GM12878 (cell line): ENCODE data around the gene AANAT. TPM values are rescaled to one million over a fixed set of nuclear protein-coding genes. Genes with fewer than 3 reads are reported as not detected.

Experiments used
- ATAC-seq: fragments of 200-7000 bp; cut with Tn5 transposase; 3 replicates; pipeline ENCODE4 v1.9.1; 2020; ENCODE audit warnings: mild to moderate bottlenecking, moderate library complexity
- BruUV-seq: library from RNA; stranded (reverse); fragments of 400-500 nt; replicated peaks from 2 replicates; lab custom pipeline; 2021; lab: Mats Ljungman, UMichigan
- CTCF ChIA-PET: fragments of 300-600 bp; sonication (Branson Sonifier 250); formaldehyde crosslinking; extraction: SDS; loops from one replicate; lab custom pipeline; 2021; ENCODE audit warnings: inconsistent platforms; lab: Yijun Ruan, JAX
- POLR2A ChIA-PET: fragments of 350-600 bp; formaldehyde crosslinking; extraction: SDS; loops from one replicate; lab custom pipeline; 2021; ENCODE audit warnings: inconsistent platforms; lab: Charles Lee
- RAD21 ChIA-PET: fragments of 300-600 bp; sonication (Branson Sonifier 250); formaldehyde crosslinking; loops from one replicate; lab custom pipeline; 2023; ENCODE audit warnings: antibody characterized with exemption; ENCODE audit not compliant: unreplicated experiment; lab: Charles Lee
- SMC1A ChIA-PET: fragments of 300-600 bp; sonication (Branson Sonifier 250); formaldehyde crosslinking; loops from one replicate; lab custom pipeline; 2023; ENCODE audit not compliant: unreplicated experiment, uncharacterized antibody; lab: Charles Lee
- DNase-seq: peaks from one replicate; pipeline ENCODE4 v3.0.0-alpha.2; 2011; ENCODE audit warnings: low read depth, low spot score
- FAIRE-seq: peaks from 3 replicates; lab custom pipeline; 2011; peaks lifted over from hg19 to GRCh38; lab: Jason Lieb, UNC
- H2AFZ ChIP-seq: 2 replicates; pipeline ENCODE4 v1.6.0; 2011; ENCODE audit warnings: low read depth, low read length, control low read depth; ENCODE audit not compliant: control insufficient read depth
- H3K27ac ChIP-seq: 2 replicates; pipeline ENCODE4 v1.5.1; 2011; ENCODE audit warnings: control low read depth; ENCODE audit not compliant: control insufficient read depth, insufficient read depth
- H3K27me3 ChIP-seq, 2 experiments: replicated peaks in 1 of 2; 2 replicates each; pipeline versions ENCODE4 v1.6.0 to v1.6.1; 2011; ENCODE audit warnings: low read length in 1 of 2; ENCODE audit not compliant: control insufficient read depth in 2 of 2, insufficient read depth in 2 of 2
- H3K36me3 ChIP-seq, 2 experiments: 2 replicates each; pipeline ENCODE4 v1.5.1; 2011; ENCODE audit warnings: low read length in 1 of 2; ENCODE audit not compliant: control insufficient read depth in 2 of 2, insufficient read depth in 2 of 2
- H3K4me1 ChIP-seq: 2 replicates; pipeline ENCODE4 v1.6.1; 2011; ENCODE audit warnings: mild to moderate bottlenecking, low read length, moderate library complexity, mixed read lengths; ENCODE audit not compliant: control insufficient read depth, insufficient read depth
- H3K4me2 ChIP-seq: 2 replicates; pipeline ENCODE4 v1.6.0; 2011; ENCODE audit warnings: control low read depth; ENCODE audit not compliant: control insufficient read depth, insufficient read depth
- H3K4me3 ChIP-seq: fragments of 200-600 bp; sonication (generic); 2 replicates; pipeline ENCODE4 v1.5.1; 2016
- H3K79me2 ChIP-seq: 2 replicates; pipeline ENCODE4 v1.6.0; 2011; ENCODE audit warnings: low read length; ENCODE audit not compliant: control insufficient read depth, insufficient read depth
- H3K9ac ChIP-seq: 2 replicates; pipeline ENCODE4 v1.8.0; 2011; ENCODE audit warnings: low read length, control low read depth, mixed read lengths; ENCODE audit not compliant: control insufficient read depth, insufficient read depth
- H3K9me3 ChIP-seq: replicated peaks from 3 replicates; pipeline ENCODE4 v1.5.1; 2011; ENCODE audit warnings: mild to moderate bottlenecking, low read length; ENCODE audit not compliant: control insufficient read depth, insufficient read depth
- H4K20me1 ChIP-seq: 2 replicates; pipeline ENCODE4 v1.6.0; 2011; ENCODE audit not compliant: control insufficient read depth, insufficient read depth
- FOS ChIP-seq: IDR thresholded peaks from 3 replicates; pipeline ENCODE4 v1.6.1; 2011; ENCODE audit warnings: borderline replicate concordance; ENCODE audit not compliant: insufficient read length; ENCODE audit errors: extremely low read depth
- FOXK2 ChIP-seq: fragments of 450-650 bp; IDR thresholded peaks from 2 replicates; pipeline ENCODE4 v1.6.1; 2017; ENCODE audit warnings: mild to moderate bottlenecking, moderate library complexity
- JUNB ChIP-seq: IDR thresholded peaks from 2 replicates; pipeline ENCODE4 v1.6.1; 2016; ENCODE audit warnings: antibody characterized with exemption, mild to moderate bottlenecking
- MYB ChIP-seq: fragments of 150-350 bp; IDR thresholded peaks from 2 replicates; pipeline ENCODE4 v1.6.1; 2014; ENCODE audit warnings: mild to moderate bottlenecking, low read depth, low read length, borderline replicate concordance
- RELA ChIP-seq: fragments of 450-650 bp; IDR thresholded peaks from 2 replicates; pipeline ENCODE4 v1.8.0; 2014; ENCODE audit warnings: borderline replicate concordance; ENCODE audit not compliant: partially characterized antibody
- WGBS: methylation state at CpG from one replicate; pipeline ENCODE4 v1.1.6; 2016; ENCODE audit warnings: low lambda C conversion rate; ENCODE audit not compliant: insufficient replicate concordance, insufficient coverage; ENCODE audit errors: missing lambda C conversion rate; 5-methylcytosine and 5-hydroxymethylcytosine counted together
- in situ Hi-C: fragments of 300-500 bp; cut with MboI; formaldehyde crosslinking; loops from 9 replicates; pipeline ENCODE4 v1.14.3; 2018; ENCODE audit warnings: mixed read lengths
- intact Hi-C: fragments of 100-400 bp; cut with micrococcal nuclease; formaldehyde crosslinking; loops from one replicate; pipeline ENCODE4 v1.14.2; 2022; ENCODE audit not compliant: unreplicated experiment
- polyA plus RNA-seq, 11 experiments: library from polyadenylated mRNA; depleted of rRNA in 4 of 11; unstranded in 6 of 11; stranded (reverse) in 5 of 11; fragments of >200 nt; fragmentation: Nextera tagmentation in 4 of 11; fragmentation: Illumina TruSeq in 1 of 11; extraction: Ambion mirVana in 4 of 11; extraction: Trizol in 1 of 11; gene quantifications; 1 replicate in 1 of 11; 2 replicates in 10 of 11; pipeline versions ENCODE4 v1.2.1 to v1.2.3, GENCODE V29; 2011 to 2016; ENCODE audit warnings: inconsistent platforms in 2 of 11, missing spikeins in 2 of 11, low read depth in 1 of 11
- total RNA-seq, 4 experiments: library from RNA; depleted of rRNA in 3 of 4; stranded (reverse); fragments of >200 nt in 3 of 4; fragmentation: Illumina TruSeq in 1 of 4; extraction: Trizol in 1 of 4; gene quantifications; 2 replicates each; pipeline versions ENCODE4 v1.2.1 to v1.2.3, GENCODE V29; 2013 to 2021

AANAT gene
- total and polyA plus RNA-seq, 10 of the 15 experiments (the other 5 are each of a cell fraction or from before 2014, with no cell fraction given): 0.23 TPM; not detected in 9

DNA sequence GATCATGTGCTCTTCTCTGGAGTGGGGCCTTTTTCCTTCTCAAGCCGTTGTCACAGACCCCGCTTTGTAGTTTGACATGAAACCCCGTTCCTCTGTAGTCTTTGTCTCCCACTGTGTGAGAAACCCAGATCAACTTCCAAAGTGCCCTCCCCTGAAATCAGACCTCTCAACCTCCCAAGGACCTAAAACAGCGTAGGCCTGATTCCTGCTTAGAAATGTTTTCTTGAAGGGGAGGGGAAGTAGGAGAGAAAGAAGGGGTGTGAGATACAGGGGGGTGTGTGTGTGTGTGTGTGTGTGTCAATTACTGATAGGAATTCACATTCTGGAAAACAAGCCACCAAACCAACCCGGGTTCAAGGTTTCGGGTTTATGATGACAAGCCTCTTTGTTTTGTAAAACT lies 15.9 kb upstream of the AANAT start (continued):
- TF ChIP-seq MYB (no peak), FOS (no peak), FOXK2 (no peak)

DNA sequence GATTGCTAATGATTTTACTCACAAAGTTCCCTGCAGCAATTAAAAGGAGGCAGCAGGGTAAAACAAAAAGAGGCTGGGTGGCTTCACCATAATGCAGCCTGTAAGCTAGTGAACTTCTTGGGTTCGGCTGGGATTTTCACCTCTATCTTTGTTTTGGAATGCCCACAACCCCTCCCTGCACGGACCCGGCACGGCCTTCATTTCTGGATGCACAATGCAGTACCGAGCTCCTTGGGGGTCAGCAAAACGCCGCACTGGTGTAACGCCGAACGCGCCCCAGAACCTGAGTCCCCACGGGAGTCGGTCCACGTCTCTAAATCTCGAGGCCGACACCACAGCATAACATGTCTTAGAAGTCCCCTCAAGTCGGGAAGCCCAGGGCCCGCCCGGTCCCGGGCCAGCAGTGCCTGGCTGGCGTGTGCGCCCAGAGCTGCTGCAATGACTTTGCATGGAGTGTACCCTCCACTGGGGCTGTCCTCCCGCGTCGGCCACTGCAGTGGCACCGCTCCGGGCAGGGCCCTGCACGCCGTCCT lies 15.2 kb upstream of the AANAT start:
- in situ Hi-C loops: no loop called here
- H3K9ac ChIP-seq: peak overlapping the region; percentile 63; the same call in 1 of the 2 replicates
- no peaks in the 10 kb centered on the region for H3K9me3 ChIP-seq
- no peaks in the 10 kb centered on the region for H3K36me3 ChIP-seq
- POLR2A ChIA-PET: interaction anchor here (0.7 to 2.2 kb wide), 3 partner anchors 47 to 50 kb away, joined by 3 to 7 read pairs (median 3); no protein-coding TSS in a partner anchor
- WGBS: under 1% methylated on average over 25 of the region's 29 CpGs
- FAIRE-seq: no peak
- no TSS peak for BruUV-seq
- SMC1A ChIA-PET: interaction anchor here (0.8 to 2.5 kb wide), 5 partner anchors 9 to 55 kb away, joined by 3 to 7 read pairs (median 3); no protein-coding TSS in a partner anchor
- H3K4me3 ChIP-seq: peak overlapping the region; percentile 88
- H3K4me1 ChIP-seq: peaks cover 9% of the 10 kb centered on the region
- intact Hi-C loops: no loop called here
- peak overlapping the region; percentile 93 for H3K4me2 ChIP-seq
- no peak overlapping the region for H2AFZ ChIP-seq
- peak overlapping the region; percentile 33; the same call in 1 of the 2 replicates for H3K27ac ChIP-seq
- RAD21 ChIA-PET: interaction anchor here (0.8 kb wide), 1 partner anchor 55 kb away, joined by 3 read pairs; no protein-coding TSS in a partner anchor
- TF ChIP-seq JUNB: 0 out of 2 replicates have a peak, but pooled peaks have one; percentile 49
- no peak for TF ChIP-seq RELA
- no peak for DNase-seq
- no peaks in the 10 kb centered on the region for H3K27me3 ChIP-seq
- peak; percentile 66 for ATAC-seq
- 0 out of 2 replicates have a peak, but pooled peaks cover 2% of the 10 kb centered on the region for H4K20me1 ChIP-seq
- peaks cover 54% of the 10 kb centered on the region for H3K79me2 ChIP-seq
- CTCF ChIA-PET: interaction anchor here (0.8 to 4.6 kb wide), 3 partner anchors 44 to 76 kb away, joined by 3 to 22 read pairs (median 9); no protein-coding TSS in a partner anchor
